Activated CD8-positive, alpha-beta memory T cell treated with anti-CD3 and anti-CD28 coated beads for 1 hour (primary cell): ENCODE data around the gene CFAP157.
A peak's percentile ranks its signal among the peaks of the same experiment; 100 is the strongest.
"Not testable (repeated sequence)": the region's sequence is repeated elsewhere in the genome, so short reads cannot be mapped to it uniquely, and the experiment has no call there.

Source experiments
- DNase-seq, 2 donors: peaks; one replicate each; pipeline ENCODE4 v3.0.0-alpha.2; 2020; ENCODE audit warnings: low read depth in 1 of 2; ENCODE audit errors: extremely low read depth in 1 of 2

The CFAP157 gene

DNA sequence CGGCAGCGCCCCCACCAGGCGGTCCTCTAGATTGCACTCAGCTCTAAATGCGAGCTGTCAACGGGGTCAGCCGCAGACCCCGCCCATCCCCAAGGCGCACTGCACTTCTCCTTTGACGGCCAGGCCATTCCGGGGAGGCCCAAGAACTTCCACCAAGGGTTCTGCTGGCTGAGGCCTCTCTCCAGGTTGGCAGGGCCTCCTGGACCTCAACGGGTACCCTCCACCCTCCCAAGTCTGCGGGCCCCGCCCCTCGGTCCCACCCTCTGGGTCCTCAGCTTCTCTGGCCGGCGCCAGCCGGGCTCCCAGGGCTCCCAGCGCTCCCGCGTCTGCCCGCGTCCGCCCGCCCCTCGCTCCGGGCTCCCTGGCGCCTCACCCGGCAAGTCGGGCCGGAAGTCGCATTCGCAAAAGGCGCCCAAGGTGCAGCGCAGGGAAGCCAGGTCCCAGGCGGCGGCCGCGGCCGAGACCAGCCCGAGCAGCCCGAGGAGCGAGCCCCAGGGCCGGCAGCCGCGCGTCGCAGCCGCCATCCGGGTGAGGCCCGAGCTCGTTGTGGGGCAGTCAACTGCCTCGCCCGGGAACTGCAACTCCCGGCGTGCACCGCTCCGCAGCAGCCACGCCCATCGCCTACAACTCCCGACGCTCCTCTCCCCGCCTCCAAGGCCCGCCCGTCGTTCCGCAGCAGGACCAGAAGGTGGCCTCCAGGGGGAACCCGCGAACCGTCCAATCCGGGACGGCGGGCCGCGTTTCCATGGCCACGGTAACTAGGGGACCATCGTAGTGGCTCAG, 28.1 kb downstream of the CFAP157 start, which contains the start of gene TOR2A:
Gene TOR2A (minus strand): TSS at position 548 of the 783 bp plus-strand sequence. CDS start 24 bp downstream, at position 524.
- peak; percentile 98 to 99 for DNase-seq

DNA sequence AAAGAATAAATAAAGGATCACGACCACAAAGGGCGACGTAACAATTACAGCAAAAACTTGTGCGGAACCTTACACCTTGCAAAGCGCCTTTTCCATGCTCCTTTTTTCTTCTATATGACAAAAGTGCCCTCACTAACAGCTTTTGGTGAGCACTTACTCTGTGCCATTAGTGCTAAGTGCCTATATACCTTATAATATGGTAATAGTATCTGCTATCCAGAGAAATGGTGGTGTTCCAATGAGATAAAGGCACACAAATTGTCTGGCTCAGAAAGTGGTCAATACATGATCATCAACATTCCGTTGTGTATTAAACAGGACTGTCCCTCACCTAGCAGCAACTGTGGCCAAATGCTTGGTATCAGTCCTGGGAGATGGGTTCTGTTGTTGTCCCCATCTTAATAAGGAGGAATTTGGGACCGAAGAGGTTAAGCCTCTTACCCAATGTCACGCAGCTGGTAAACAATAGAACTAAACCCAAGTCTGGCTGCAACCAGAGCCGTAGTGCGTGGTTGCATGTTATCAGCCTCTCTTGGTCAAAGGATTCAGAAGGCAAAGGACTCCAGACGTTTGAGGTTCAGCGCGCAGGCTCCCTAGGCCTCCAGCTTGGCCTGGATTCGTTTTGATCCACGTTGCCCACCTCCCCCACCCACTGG, 28.9 kb downstream of the CFAP157 start:
- DNase-seq, result no peak

DNA sequence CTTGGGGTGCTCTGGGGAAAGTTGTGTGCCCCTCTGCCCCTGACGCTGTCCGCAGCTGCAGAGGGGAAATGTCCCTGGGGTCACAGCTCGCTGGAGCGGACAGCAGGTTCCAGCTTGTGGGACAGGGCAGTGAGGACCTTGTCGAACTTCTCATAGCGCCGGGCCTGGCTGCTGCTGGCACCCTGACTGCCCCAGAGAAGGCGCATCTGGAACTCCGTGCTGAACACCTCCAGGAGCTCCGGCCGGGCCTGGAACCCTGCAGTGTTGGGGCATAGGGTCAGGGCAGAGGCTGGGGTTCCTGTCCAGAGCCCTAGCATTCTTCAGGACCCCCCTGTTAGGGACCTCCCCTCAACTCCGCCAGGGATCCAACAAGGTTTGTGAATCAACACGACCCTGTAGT, 31.9 kb downstream of the CFAP157 start:
- DNase-seq, result no peak

DNA sequence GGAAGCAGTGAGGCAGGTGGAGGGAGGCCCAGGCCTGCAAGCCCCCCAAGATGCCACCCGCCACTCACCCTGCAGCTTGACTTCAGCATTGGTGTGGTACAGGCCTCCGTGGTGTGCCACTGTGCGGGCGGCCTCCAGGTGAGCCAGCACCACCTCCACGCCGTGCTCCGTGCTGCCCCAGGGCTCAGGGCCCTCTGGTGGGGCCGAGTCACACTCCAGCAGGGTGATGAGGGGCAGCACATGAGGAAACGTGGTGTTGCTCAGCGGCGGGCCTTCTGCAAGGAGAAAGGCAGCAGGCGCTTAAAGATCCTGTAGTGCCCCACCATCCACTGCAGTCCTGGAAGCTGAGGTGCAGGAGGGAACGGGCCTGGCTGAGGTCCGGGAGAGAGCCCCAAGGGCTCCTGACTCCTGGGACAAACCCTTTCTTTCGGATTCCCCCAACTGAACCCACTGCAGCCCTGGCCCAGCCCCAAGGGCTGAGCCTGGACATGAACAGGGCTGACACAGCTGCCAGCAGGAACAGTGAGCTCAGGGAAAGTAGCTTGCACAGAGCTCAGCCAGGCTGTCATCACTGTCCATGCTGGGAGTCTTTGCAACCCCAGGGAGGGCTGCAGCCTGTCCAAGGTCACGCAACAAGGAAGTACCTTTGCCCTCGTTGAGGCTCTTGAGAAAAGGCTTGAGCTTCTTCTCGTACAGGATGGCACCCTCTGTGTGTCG, 33.0 kb downstream of the CFAP157 start:
- no peak for DNase-seq

DNA sequence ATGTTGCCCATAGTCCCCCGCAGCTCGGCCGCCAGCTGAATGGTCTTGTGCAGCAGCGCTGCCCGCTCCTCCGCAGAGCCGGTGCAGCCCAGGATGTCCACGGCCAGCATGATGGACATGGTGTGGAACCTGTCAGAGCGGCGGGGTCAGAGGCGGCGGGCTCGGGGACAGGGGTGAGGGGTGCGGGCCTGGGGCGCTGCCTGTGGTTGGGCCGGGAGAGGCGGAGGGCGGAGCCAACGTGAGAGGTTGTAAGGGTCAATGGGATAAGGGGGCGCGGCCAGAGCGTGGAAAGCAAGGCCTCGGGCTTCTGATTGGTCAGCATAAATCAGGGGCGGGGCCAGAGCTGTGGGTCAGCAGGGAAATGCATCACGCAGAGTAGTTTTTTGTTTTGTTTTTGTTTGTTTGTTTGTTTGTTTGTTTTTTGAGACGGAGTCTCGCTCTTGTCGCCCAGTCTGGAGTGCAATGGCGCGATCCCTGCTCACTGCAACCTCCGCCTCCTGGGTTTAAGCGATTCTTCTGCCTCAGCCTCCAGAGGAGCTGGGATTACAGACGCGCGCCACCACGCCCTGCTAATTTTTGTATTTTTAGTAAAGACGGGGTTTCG, 35.1 kb downstream of the CFAP157 start:
- no peak for DNase-seq

DNA sequence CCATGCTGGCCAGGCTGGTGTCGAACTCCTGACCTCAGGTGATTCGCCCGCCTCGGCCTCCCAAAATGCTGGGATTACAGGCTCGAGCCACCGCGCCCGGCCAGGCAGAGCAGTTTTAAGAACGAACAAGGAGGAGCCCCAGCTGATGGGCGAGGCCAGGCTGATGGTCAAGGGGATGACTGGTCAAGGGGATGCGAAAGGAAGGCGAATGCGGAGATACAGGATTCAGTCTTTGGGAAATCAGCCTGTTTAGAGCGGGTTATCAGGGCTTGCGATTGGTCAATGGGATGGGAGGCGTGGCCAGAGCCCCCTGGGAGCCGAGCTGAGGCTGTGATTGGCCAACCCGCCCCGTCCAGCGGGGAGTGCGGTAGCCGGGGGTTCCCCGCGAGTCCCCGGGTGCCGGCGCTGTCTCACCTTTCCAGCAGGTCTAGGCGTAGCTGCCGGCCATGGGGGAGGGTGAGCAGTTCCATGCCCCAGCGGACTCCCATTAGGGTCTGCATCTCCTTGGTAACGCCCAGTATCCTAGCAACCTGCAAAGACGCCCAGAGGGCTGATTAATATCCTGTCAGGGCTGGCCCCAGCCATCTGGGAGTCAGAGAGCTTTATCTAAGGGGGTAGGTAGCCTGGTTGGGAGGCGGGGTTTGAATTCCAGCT, 35.8 kb downstream of the CFAP157 start:
- no peak for DNase-seq

DNA sequence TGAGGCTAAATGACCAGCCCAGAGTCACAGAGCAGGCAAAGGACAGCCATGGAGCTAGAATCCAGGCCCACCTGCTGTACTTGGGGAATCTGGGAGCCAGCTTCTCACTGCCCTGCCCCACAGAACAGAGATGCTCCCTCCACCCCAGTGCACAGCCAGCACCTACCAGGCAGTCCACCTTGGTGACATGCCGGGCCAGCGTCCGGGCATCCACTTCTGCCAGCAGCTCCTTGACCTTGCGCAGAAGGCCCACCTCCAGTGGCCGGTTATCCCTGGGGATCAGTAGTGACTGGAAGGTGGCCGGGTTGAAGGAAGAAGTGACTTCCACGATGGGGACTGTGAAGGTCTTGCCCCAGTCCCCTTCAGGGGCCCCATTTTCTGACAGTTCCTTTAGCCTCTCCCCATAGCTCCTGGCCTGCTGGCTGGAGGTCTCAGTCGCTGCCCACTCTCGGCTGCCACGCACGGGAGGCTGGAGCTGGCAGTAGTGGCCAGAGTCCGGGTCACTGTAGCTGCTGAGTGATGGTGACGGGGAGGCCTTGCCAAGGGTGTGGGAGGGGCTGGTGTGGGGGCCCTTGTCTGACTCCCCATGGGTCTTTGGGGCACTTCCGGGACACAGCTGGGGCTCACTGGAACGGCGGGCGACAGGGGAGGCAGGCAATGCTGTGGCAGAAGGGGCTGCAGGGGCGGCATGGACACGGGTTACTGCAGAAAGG, 37.8 kb downstream of the CFAP157 start:
- DNase-seq, result no peak

DNA sequence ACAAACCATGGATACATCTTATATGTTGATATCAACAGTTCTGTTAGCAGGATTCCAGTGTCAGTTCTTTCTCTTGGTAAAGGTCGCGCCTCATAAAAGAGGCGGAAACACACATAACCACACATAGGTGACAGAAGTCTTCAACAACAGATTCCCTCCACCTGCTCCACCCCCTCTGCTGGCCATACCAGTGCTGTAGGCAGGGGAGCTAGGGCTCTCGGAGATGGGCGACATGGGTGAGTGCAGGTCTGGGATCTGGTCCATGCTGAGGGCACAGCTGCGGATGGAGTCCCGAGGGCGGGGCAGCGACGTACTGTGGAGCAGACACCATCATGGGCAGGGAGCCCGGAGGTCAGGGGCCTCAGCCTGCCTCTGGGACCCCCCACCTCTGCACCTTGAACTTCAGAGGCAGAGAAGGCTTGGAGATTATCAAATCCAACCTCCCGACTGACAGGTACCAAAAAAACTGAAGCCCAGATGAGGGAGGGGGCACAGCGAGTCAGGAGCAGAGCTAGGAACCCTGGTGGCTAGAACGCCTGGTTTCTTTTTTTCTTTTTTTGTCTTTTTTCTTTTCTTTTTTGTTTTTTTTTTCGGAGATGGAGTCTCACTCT, 40.3 kb downstream of the CFAP157 start:
- peak in 1 of 2 donors; percentile 13 for DNase-seq

DNA sequence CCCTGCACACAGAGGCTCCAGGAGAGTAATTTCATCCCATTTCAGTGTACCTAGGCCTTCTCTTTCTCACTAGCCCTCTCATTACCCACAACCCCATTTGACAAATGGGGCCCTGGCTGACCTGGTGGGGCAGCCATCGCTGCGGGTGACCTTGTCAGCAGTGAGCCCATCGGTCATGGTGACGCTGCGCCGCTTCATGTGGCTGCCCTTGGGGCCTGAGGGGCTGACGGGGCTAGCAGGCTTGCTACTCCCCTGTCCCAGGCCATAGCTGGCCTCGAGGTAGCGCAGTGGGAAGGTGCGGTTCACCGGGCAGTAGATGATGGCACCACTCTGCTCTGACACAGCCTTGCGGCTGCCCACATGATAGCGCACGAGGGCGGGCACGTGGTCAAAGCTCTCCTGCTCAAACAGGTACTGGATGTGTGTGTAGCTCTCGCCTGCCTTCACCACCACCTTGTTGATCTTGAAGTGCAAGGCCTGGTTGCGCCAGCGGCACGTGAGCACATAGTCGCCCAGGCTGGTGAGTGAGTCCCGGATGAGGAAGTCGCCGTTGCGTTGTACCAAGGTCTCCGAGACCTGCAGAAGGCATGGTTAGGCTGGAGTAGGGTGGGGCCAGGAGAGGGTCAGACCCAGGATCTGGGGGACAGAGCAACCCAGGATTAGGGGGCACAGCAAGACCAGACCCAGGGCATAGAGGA, 42.5 kb downstream of the CFAP157 start:
- no peak for DNase-seq

DNA sequence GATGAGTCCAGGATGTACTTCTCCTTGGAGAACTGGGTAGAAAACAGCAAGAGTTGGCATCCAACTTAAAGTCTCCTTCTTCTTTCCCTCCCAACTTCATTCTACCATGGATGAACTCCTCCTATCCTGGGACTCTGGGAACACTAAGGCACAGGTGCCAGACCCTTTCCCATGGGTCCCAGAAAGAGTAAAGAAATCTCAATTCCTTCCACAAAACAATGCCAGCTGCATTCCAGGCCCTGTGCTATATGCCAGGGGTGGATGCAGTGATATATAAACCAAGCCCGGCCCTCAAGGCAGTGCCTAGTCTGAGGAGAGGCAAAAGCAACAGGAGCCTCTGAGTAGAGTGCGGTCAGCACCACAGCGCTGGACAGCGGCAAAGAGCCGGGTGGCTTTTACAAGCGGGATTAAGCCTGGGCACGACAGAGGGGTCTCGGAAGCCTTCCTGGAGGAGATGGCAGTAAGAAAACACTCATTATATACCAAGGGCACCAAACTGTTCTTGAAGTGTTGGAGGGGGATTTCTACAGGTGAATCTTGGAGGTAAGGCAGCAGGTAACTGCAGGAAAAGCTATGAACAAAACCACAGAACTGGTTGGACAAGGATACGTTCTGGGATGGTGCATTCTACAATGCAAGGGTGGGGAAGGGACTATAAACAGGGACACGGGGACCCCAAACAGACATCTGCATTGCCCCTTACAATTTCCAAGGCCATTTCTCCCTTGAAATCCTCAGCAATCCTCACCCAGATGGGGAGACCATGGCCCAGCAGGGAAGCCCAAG, 44.7 kb downstream of the CFAP157 start:
- DNase-seq, result no peak

DNA sequence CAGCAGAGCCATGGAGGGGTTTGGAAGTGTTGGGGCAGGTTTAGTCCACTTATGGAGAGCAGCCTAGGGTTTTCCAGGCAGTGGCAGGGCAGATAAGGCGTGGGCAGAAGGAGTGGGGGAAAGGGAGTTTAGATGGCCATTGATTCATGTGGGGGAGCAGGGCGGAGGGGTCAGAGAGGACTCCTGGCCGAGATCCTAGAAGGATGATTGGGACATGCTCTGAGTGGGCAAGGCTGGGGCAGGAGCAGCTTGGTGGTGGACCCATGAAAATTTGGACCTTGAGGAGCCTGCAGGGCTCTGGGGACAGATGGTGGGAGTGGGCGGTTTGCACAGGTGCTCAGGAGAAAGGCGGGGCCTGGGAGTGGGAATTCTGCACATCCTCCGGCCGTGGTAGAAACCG, 46.4 kb downstream of the CFAP157 start:
- no peak for DNase-seq

DNA sequence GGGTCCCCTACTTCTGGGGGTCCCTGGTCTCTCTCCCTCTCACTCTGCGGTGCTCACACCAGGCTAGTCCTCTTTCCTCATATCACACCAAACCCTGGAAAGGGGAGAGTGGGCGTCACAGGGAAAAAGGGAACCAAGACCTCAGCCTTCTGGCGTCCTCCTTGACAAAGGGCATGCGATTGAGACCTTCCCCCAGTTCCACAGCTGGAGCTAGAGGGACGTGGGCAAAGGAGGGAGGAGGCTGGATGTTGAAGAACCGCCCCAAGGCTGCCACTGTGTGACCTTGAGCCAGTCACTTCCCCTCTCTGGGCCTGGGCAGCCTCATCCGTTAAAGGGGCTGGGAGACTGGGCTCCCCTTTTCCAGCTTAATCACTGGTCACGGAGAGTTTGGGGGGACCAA, 46.8 kb downstream of the CFAP157 start:
- DNase-seq, result no peak

DNA sequence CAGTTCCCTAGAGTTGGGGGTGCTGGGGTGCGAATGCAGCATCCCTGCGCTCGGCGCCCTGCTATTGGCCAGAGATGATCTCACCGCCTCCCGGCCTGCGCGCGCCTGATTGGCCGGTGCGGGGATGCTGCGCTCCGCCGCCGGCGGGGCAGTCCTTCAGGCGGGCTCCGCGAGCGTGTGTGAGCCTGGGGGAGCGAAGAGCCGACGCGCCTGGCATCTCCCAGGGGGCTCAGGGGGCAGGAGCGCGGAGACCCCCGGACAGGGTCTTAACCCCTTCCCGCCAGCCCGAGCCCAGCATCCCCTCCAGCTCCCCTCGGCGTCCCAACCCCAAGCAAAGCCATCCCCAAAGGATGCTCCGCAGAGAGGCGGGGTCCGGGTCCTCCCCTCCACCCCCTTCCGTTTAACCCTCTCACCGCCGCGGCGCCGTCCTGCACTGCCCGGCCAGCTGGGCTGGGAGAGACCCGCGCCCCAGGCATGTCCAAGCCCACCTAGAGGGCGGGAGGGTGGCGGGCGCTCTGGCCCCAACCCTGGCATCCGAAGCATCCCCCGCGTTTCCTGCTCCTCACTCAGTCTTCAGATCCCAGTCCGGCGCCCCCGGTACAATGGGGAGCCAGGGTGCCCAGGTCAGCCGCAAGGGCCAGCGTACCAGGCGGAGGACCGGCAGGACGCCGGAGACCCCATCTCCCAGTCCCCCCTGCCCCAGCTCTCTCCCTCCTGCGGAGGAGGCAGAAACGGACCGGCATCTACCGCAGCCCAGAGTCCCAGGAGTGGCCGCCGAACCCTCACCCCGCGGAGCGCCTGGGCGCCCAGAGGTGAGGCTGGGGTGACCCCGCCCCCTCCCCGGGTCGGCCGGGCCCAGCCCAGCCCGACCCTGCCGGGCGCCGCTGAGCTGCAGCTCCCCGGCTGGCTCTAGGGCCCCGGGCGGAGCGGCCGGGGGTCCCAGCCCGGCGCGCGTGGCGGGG, 47.6 kb downstream of the CFAP157 start:
- no peak for DNase-seq

DNA sequence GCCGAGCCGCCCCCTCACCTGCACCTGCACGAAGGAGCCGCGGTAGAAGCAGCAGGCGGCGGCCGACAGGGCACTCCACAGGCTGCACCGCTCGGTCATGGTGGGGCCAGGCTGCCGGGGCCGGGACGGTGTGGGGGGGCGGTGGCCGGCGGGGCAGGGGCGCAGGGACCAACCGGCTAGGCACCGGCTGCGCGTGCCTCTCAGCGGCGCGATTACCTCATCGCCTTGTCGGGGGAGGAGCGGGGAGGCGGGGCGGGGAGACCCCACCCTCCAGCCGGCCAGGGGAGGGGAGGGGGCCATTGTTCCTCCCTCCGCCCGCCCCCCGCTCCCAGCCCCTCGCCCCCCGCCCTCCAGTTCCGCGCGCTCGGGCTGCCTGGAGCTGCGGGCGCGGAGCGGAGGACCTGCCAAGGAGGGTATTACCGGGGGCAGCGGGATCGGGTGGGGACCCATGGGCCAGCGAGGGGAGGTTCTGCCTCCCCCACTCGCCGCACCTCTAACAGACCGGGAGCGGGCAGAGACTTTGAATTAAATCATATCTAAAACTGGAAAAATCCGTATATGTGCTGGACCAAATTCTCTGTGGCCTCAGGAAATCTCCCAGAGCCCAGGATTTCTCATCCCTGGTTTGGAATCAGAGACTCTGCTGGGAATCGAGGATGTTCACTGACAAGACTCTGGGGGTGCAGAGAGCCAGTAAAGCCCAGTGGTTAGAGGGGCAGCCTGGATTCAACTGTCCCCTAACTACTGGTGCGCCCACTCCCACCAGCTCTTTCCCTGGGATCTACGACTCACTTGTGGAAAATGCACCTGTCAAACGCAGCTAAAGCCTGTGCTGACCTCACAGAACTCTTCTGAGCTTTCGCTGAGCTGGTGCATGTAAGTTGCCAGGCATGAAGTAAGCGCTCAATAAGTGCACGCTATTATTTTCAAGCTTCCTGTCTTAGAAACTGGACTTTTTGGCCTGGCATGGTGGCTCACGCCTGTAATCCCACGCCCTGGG, 48.6 kb downstream of the CFAP157 start:
- DNase-seq, result no peak

DNA sequence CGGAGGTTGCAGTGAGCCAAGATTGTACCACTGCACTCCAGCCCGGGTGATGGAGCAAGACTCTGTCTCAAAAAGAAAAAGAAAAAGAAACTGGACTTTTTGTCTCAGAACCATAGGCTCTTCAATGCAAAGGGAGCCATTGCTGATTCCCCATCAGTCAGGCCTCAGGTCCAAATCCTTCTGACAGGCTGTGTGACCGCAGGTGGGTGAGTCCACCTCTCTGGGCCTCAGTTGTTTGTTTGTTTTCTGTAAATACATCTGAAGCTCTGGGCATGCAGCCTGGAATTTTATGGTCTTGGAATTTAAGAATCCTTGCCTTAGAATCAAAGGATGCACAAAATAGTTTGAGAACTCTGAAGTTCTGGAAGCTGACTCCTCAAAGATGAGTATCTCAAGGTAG, 49.4 kb downstream of the CFAP157 start:
- no peak for DNase-seq

DNA sequence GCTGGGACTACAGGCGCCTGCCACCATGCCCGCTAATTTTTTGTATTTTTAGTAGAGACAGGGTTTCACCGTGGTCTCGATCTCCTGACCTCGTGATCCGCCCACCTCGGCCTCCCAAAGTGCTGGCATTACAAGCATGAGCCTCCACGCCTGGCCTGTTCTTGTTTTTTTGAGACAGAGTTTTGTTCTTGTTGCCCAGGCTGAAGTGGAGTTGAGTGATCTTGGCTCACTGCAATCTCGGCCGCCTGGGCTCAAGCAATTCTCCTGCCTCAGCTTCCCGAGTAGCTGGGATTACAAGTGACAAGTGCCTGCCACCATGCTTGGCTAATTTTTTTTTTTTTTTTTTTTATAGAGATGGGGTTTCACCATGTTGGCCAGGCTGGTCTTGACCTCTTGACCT, 50.0 kb downstream of the CFAP157 start:
- DNase-seq, result not testable (repeated sequence)
